ENCODE measurements around the gene ELP2. TPM values are rescaled to one million over a fixed set of nuclear protein-coding genes. Genes with fewer than 3 reads are reported as not detected.

ELP2 gene
- total RNA-seq, 1 donor from 2014 or later, result 89.9 TPM

- Mint-ChIP-seq H3K27ac (ENCODE audit: unreplicated experiment) (no peak overlapping the region), H3K4me3 (ENCODE audit: unreplicated experiment) (no peak overlapping the region), H3K27me3 (ENCODE audit: unreplicated experiment) (no peaks in the 10 kb centered on the region), H3K36me3 (ENCODE audit: unreplicated experiment) (no peaks in the 10 kb centered on the region), H3K9me3 (ENCODE audit: unreplicated experiment) (no peaks in the 10 kb centered on the region), H3K4me1 (ENCODE audit: unreplicated experiment) (no peaks in the 10 kb centered on the region)
- no peak for TF ChIP-seq CTCF (IDR thresholded peaks at IDR 0.05)
- no peak for DNase-seq (ENCODE audit: extremely low spot score, unreplicated experiment)
Measured at GRCh38 chr18:36194600-36195315, 65.1 kb downstream of the ELP2 start.

- Mint-ChIP-seq H3K27me3 (ENCODE audit: unreplicated experiment) (no peaks in the 10 kb centered on the region), H3K27ac (ENCODE audit: unreplicated experiment) (no peak overlapping the region), H3K4me3 (ENCODE audit: unreplicated experiment) (no peak overlapping the region), H3K4me1 (ENCODE audit: unreplicated experiment) (no peaks in the 10 kb centered on the region), H3K9me3 (ENCODE audit: unreplicated experiment) (no peaks in the 10 kb centered on the region), H3K36me3 (ENCODE audit: unreplicated experiment) (no peaks in the 10 kb centered on the region)
- DNase-seq (ENCODE audit: extremely low spot score, unreplicated experiment), result no peak
- no peak for TF ChIP-seq CTCF (IDR thresholded peaks at IDR 0.05)
Measured at GRCh38 chr18:36195427-36196122, 65.9 kb downstream of the ELP2 start.

GRCh38 chr18:36196238-36196995, 66.7 kb downstream of the ELP2 start:
- no peaks in the 10 kb centered on the region for H3K27me3 Mint-ChIP-seq (ENCODE audit: unreplicated experiment)
- H3K4me3 Mint-ChIP-seq (ENCODE audit: unreplicated experiment), result no peak overlapping the region
- DNase-seq (ENCODE audit: extremely low spot score, unreplicated experiment), result no peak
- TF ChIP-seq CTCF (IDR thresholded peaks at IDR 0.05), result no peak
- no peaks in the 10 kb centered on the region for H3K9me3 Mint-ChIP-seq (ENCODE audit: unreplicated experiment)
- no peak overlapping the region for H3K27ac Mint-ChIP-seq (ENCODE audit: unreplicated experiment)
- no peaks in the 10 kb centered on the region for H3K36me3 Mint-ChIP-seq (ENCODE audit: unreplicated experiment)
- H3K4me1 Mint-ChIP-seq (ENCODE audit: unreplicated experiment), result no peaks in the 10 kb centered on the region

- Mint-ChIP-seq H3K4me1 (ENCODE audit: unreplicated experiment) (no peaks in the 10 kb centered on the region), H3K27me3 (ENCODE audit: unreplicated experiment) (no peaks in the 10 kb centered on the region), H3K36me3 (ENCODE audit: unreplicated experiment) (no peaks in the 10 kb centered on the region), H3K9me3 (ENCODE audit: unreplicated experiment) (no peaks in the 10 kb centered on the region), H3K27ac (ENCODE audit: unreplicated experiment) (no peak overlapping the region), H3K4me3 (ENCODE audit: unreplicated experiment) (no peak overlapping the region)
- peak; percentile 23 for DNase-seq (ENCODE audit: extremely low spot score, unreplicated experiment)
- TF ChIP-seq CTCF (IDR thresholded peaks at IDR 0.05), result no peak
Measured at GRCh38 chr18:36197511-36198166, 67.9 kb downstream of the ELP2 start.
